Astrocyte of the cerebellum (primary cell): ENCODE measurements around the gene YPEL1.

Source experiments
- DNase-seq: peaks from one replicate; pipeline ENCODE4 v3.0.0-alpha.2; 2011; ENCODE audit warnings: low read depth
- H3K4me3 ChIP-seq: 2 replicates; pipeline ENCODE4 v1.5.1; 2011; ENCODE audit warnings: mild to moderate bottlenecking, low read depth, low read length, moderate library complexity
- in situ Hi-C: cut with HindIII; loops from 2 replicates; pipeline ENCODE4 v1.10.0; 2017; ENCODE audit warnings: low sequenced_read_pairs
- TF ChIP-seq, protein P1 (sequence below): IDR thresholded peaks from 2 replicates; pipeline ENCODE4 v1.5.1; 2012; ENCODE audit warnings: low read length, low read depth, moderate library complexity, mild to moderate bottlenecking; ENCODE audit errors: missing control alignments

YPEL1 gene, protein sequence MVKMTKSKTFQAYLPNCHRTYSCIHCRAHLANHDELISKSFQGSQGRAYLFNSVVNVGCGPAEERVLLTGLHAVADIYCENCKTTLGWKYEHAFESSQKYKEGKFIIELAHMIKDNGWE

DNA sequence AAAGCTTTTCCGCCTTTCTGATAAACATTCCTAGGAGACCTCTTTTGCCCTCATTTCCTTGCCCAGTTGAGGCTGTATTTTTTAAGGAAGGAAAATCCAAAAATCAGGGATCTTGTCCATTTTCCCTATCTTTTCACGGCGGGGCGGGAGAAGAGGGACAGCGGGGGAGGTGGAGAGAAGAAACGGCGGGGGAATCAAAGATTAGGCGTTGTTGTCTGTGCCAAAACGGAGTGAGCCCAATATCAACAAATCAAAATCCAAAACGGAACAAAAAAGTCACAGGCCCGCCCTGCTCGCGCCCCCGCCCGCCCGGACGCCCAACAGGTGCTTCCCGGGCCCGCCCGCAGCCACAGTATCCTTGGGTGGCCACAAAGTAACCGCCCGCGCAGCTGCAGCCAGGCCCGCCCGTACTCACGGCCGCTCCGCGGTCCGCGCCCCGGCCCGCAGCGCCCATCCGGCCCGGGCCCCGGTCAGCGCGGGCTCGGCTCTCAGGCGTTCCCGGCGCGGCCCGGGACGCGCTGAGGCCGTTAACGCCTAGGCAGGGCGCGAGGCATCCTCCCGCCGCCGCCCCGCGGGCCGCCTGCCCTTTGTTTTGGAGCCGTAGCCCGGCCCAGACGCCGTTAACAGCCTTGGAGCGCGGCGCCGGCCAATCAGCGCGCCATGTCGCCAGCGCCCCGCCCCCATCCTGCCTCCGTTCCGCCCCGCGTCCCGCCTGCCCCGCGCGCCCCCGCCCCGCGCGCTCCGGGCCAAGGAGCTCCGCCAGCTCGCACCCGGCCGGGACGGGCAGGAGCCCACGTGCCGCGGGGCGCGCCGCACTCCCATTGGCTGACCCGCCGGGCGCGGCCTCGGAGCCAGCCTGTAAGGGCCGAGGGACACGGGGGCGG, at the start of gene YPEL1:
TSS of gene YPEL1 (minus strand) at position 595 of the 884 bp plus-strand sequence. CDS start 25,050 bp downstream, outside the sequence.
- DNase-seq, result peak; percentile 85
- in situ Hi-C loops, result no loop called here
- TF ChIP-seq, protein P1, sequence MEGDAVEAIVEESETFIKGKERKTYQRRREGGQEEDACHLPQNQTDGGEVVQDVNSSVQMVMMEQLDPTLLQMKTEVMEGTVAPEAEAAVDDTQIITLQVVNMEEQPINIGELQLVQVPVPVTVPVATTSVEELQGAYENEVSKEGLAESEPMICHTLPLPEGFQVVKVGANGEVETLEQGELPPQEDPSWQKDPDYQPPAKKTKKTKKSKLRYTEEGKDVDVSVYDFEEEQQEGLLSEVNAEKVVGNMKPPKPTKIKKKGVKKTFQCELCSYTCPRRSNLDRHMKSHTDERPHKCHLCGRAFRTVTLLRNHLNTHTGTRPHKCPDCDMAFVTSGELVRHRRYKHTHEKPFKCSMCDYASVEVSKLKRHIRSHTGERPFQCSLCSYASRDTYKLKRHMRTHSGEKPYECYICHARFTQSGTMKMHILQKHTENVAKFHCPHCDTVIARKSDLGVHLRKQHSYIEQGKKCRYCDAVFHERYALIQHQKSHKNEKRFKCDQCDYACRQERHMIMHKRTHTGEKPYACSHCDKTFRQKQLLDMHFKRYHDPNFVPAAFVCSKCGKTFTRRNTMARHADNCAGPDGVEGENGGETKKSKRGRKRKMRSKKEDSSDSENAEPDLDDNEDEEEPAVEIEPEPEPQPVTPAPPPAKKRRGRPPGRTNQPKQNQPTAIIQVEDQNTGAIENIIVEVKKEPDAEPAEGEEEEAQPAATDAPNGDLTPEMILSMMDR, result no peak
- H3K4me3 ChIP-seq, result peak within 1 kb of the TSS; percentile 48

DNA sequence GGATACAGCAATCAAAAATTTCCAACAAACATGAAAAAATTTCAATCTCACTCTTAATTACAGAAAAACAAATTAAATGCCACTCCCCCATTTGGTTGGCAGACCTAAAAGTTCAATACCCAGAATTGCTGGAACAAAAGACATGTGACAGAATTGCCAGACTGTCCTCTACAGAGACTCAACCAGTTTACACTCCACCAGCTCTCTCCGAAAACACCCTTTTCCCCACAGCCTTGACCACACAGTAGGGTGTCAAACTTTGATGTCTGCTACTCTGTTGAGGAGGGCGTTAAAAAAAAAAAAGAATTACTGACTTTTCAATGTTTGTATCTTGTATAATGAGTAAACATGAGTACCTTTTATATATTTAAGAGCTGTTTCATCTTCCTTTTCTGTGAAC, 44.7 kb upstream of the YPEL1 start:
- H3K4me3 ChIP-seq, result no peak overlapping the region
- DNase-seq, result no peak
- in situ Hi-C loops, result no loop called here
- TF ChIP-seq, protein P1, result no peak

DNA sequence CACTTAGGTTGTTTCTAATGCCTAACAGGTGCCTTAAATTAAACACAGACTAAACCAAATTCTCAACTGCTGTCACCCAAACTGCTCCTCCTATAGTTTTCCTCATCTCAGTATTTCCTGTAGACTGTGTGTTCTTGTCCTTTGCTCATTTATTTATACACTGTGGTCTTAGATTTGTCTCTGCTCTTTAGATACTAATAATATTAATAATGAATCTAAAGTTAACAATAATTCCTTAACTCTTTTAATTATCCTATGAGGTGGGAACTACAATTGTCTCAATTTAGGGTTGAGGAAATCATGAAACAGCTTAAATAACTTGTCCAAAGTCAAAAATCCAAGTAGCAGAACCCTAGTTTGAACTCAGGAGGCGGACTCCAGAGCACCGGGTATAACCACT, 43.9 kb upstream of the YPEL1 start:
- DNase-seq, result no peak
- no peak overlapping the region for H3K4me3 ChIP-seq
- in situ Hi-C loops, result no loop called here
- TF ChIP-seq, protein P1, result no peak

DNA sequence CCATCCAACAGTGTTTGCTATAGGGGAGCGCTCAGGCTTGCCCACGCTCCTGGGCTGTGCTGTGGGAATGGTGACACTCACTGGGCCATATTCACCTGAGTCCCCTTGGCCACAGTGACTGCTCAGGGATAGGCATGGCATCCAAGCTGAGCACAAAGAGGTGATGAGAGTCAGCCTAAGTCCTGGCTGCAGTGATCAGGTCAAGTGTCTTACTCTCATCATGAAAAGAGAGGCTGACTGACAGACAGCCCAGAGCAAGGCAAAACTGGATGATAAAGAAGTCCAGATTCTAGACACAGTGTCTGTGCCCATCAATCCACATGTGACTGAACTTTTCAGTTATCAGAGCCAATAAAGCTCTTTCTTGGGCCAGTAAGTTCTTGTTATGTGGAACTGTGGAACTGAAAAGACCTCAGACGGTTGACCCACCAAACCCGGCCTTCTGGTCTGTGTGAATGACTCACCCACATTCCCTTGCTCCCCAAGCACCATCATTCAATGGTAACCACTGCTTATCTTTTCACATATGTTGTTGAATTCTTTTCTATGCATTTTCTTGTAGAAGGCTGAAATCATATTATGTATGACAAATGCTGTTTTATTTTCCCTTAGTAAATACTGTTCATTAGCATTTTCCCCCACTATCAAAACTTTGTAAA, 43.2 kb upstream of the YPEL1 start:
- peak; percentile 72 for DNase-seq
- TF ChIP-seq, protein P1, result no peak
- in situ Hi-C loops, result no loop called here

DNA sequence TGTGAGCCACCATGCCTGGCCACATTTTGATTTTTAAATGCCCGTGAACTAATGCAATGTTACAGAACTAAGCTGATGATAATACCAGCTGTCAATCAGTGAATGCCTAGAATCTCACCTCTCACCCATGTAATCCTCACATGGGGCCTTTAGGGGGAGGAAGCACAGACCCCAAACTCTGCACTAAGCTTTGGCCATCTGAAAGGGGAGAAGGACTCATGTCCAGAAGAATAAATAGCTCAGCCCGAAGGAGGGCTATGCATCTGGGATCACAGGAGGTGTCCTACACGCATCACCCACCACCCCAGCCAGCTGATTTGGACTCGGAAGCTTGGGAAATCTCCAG, 36.0 kb upstream of the YPEL1 start:
- in situ Hi-C loops, result no loop called here
- TF ChIP-seq, protein P1, result peak; percentile 5
- no peak for DNase-seq
- H3K4me3 ChIP-seq, result no peak overlapping the region

More for the DNA sequence above, 43.2 kb upstream of the YPEL1 start:
- no peak overlapping the region for H3K4me3 ChIP-seq

DNA sequence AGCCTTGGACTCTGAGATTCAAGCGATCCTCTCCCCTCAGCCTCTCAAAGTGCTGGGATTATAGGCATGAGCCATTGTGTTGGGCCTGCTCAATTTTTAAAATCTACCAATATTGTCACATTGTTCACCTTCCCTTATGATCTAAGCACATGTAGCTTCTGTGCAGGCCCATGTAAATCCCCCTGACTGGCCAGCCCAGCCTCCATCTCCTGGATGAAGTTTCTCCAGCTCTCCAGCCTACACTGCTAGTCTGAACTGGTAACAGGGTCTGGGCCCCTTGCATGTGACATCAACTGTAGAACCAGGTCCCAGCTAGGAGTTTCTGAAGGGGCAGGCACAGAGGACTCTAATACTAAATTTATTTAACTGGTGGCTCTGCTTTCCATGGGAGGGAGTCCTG, 32.8 kb upstream of the YPEL1 start:
- DNase-seq, result no peak
- TF ChIP-seq, protein P1, result no peak
- in situ Hi-C loops, result no loop called here
- no peak overlapping the region for H3K4me3 ChIP-seq
